Right forelimb (tissue), 1 donor: ENCODE measurements around the gene RASSF3.
"Not testable (repeated sequence)": the region's sequence is repeated elsewhere in the genome, so short reads cannot be mapped to it uniquely, and the experiment has no call there.

ENCODE experiments used
- DNase-seq: peaks from one replicate; pipeline ENCODE4 v3.0.0-alpha.2; 2018

Gene RASSF3

DNA sequence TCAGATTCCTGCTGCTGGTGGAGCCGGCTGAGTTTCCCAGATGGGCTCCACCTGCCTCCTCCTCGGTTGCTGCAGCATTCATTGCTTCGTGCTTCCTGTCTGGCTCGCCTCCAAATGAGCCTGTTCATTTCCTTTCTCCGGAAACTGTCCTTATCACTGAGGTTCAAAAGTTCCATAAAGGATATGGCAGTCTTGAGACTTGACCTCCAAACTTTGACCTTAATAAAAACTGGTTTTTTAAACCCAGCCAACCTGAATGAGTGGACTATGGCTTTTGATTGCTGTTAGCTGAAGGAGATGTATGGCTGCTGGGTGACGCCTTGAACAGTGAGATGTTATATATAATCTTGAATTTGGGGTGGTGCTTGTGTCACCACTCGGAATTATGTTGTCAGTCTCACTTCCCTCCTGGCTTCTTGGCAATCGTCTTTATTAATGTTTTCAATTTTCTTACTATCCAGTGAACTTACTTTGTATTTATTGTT lies 62.7 kb downstream of the RASSF3 start:
- no peak for DNase-seq

GRCh38 chr12:64673490-64674169 lies 63.3 kb downstream of the RASSF3 start:
- no peak for DNase-seq

DNA sequence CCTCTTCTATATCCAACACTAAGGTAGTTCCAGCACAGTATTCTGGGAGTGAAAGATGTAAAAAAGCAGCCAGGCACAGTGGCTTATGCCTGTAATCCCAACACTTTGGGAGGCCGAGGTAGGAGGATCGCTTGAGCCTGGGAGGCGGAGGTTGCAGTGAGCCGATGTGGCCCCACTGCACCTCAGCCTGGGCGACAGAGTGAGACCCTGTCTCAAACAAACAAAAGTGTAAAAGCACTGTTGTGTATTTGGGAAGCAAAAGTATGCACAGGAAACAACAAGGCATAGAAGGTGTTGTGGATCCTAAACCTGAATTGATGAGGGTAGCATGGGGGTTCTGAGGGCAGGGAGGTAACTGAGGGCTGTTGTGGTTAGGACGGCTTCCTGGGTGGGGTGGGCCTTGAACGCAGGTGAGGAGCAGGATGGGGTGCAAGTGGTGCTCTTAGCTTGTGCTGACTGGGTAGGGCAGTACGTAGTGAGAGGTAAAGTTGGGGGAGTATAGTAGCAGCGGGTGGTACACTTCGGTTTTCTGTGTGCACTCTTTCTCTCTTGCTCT lies 64.2 kb downstream of the RASSF3 start:
- DNase-seq, result no peak

DNA sequence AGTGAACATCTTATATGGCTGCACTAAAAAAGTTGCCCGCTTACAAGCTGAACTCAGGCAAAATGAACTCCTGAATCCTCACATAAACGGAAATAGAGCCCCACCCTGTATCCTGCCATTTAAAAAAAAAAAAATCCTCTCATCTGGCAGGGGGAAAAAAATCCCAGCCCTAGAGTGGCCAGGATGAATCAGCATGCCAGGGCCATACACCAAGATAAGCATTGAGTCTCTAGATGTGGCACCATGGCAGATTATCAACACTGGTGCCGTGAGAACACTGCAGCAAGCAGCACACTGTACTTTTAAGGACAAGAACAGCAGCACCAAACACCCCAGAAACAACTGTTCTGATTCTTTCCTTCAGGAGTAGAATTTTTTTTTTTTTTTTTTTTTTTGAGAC lies 65.5 kb downstream of the RASSF3 start:
- DNase-seq, result no peak

DNA sequence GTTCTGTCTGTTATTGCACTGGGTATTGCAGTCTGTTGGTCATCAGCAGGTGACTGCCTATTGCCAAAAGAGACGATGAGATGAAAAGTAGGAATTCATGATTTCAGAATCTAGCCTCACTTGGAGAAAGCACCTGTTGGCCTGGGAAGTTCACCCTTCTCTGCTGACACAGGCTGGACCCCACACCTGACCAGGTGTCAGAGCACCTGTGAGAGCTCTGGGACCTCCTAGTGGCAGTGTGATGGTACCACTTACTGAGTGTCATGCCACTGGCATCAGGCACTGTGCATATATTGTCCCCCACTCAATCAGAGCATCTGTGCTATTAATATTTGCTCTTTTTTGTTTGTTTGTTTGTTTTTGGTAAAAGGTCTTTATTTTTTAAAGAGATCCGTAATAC lies 68.0 kb downstream of the RASSF3 start:
- DNase-seq, result no peak

GRCh38 chr12:64678835-64679234 lies 68.5 kb downstream of the RASSF3 start:
- no peak for DNase-seq

DNA sequence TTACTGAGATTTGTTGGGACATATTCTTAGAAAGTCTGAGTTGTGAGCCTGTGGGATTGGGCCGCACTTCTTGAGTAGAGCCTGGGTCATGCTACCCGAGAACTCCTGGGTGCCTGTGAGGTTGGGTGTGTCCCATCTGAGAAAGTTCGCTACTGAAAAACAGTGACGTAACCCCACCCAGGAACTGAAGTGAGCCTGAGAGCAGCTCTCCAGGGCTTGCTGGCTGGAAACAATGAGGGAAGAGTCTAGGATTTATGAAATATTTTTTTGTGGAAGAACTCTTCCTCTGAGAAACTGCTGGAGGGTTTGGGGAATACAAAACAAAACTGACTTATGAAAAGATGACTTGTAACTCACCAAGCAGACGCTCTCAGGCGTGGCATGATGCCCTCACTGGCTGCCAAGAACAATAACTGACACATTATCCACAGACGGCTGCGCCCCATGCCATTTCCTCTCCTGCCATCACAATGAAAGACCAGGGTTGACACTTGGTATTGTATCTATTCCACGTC lies 69.2 kb downstream of the RASSF3 start:
- DNase-seq, result no peak

GRCh38 chr12:64680235-64680634 lies 69.9 kb downstream of the RASSF3 start:
- DNase-seq, result no peak

GRCh38 chr12:64681200-64682052 lies 71.1 kb downstream of the RASSF3 start:
- DNase-seq, result no peak

- no peak for DNase-seq
Observed at GRCh38 chr12:64682572-64683277, 72.4 kb downstream of the RASSF3 start.

- DNase-seq, result no peak
Observed at GRCh38 chr12:64683816-64684543, 73.7 kb downstream of the RASSF3 start.

DNA sequence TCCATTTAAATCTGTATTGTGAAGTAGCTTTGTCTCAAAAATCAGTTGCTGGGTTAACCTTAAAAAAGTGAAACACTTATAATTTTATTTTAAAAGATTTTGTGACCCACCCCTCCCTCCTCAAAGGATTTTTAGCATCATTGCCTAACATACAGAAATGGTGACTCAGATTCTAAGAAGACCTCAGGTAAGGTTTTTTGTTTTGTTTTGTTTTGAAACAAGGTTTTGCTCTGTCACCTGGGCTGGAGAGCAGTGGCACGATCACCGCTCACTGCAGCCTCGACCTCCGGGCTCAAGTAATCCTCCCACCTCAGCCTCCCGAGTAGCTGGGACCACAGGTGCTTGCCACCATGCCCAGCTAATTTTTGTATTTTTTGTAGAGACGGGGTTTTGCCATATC lies 74.8 kb downstream of the RASSF3 start:
- no peak for DNase-seq

GRCh38 chr12:64685605-64686004 lies 75.3 kb downstream of the RASSF3 start:
- DNase-seq, result no peak

DNA sequence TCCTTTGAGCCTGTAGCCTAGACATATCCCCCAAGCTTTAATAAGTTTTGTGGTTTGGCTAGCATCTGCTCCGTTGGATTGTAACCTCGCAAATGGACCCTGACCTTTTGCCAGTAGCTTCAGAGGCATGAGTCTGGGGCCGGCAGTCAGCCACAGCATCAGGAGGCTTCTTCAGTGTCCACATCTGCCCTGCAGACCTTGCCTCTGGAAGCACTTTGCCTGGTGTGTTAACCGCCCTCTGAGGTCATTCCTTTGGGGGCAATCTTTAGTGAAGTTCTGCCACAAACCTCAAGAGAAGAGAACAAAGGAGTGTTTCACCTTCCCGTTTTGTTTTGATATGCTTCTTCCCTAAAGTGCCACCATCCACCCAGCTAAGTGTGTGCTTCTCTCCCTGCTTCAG lies 77.5 kb downstream of the RASSF3 start:
- DNase-seq, result no peak

- DNase-seq, result no peak
Observed at GRCh38 chr12:64688219-64688618, 77.9 kb downstream of the RASSF3 start.

GRCh38 chr12:64688715-64689114 lies 78.4 kb downstream of the RASSF3 start:
- DNase-seq, result no peak

- not testable (repeated sequence) for DNase-seq
Observed at GRCh38 chr12:64690236-64690635, 79.9 kb downstream of the RASSF3 start.

DNA sequence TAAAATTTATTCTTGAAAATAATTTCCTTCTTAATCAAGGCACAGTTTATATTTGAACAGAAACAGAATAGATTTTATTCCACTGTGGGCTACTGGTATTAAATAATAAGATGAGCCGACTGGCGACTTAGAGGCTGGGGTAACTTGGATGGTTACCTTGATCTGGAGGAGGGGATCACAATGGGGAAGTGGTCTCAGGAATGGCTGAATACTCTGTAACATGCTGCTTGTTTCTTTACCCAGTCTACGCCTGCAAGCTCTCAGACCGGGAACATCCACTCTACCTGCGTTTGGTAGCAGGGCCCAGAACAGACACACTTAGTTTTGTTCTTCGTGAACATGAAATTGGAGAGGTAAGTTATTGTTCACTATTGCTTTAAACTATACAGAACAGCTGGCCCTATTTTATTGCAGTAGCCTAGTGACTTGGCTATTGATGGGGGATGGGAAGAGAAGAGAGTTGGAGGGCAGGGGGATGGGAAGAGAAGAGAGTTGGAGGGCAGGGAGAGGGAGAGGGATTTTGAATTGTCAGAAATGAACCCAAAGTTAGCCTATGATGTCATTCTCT lies 81.0 kb downstream of the RASSF3 start:
- no peak for DNase-seq

DNA sequence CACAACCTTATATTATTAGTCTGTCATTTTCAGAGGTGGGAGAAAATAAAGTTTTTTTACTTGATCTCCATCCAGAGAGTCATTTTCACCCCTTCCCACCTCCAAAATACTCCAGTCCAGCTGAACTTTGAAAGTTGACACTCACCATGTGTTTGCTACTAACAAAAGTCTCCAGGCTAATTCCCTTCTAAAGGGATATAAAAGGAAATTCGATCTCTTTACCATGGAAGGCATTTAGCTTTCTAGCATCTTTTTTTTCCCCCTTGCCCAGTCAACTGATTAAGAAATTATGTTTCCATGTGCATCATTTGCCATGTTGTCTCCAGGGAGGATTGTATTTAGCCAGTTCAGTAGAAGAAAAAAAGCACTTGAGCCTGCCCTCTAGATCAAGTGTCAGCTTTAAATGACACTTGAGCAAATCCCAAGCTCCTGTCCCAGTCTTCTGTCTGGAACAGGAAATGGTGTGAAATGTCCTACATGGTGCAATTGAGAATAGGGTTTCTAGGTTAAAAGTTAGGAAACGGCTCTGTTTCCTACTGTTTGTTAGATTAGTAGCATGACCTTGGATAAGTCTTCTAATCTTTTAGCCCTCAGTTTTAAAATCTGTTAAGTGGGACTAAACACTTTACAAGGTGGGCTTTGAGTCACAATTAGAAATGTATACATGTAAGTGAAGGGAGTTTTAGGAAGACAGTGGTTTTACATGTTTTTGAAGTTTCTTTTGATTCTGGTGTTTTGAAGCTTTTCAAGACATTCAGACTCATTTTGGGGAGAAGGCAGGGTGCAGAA lies 81.7 kb downstream of the RASSF3 start:
- DNase-seq, result no peak

DNA sequence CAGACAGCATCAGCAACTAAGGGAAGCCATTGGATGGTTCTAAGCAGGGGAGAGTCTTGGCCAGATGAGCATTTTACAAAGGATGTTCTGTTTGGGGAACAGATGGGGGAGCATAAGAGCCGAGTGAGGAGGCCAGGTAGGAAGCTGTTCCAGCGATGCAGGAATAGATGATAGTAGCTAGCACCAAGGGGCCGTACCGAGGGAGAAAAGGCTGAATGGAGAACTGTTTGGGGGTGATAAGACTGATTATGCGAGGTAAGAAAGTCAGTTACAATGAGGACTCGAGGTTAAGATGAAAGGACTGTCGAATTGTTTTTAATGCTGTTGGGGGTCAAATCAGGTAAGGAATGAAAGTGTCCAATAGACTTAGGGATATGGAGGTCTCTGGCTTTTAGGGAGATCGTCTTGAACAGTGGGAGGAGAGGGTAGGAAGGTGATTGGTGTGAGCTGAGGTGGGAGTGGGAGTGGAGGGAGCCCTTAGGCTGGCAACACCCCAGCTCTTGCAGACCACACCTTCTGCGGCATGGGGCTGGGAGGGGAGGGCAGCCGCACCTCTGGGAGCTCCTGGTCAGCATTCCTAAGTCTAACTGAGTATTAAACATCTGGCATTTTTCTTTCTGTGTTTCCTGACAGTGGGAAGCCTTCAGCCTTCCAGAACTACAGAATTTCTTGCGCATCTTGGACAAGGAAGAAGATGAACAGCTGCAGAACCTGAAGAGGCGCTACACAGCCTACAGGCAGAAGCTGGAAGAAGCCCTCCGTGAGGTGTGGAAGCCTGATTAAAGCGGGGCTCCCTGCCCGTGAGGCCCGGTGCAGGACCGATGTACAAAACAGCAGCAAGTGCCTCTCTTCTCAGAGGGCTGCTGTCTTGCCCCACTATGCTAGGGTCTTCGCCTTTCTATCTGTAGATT lies 84.1 kb downstream of the RASSF3 start:
- no peak for DNase-seq
